T-helper 1 cell (primary cell): Measurements from ENCODE around the gene RAB3GAP2.
A peak's percentile ranks its signal among the peaks of the same experiment; 100 is the strongest.
"Not testable (repeated sequence)": the region's sequence is repeated elsewhere in the genome, so short reads cannot be mapped to it uniquely, and the experiment has no call there.

ENCODE experiments used
- DNase-seq, 5 donors: peaks; one replicate each; pipeline ENCODE4 v3.0.0-alpha.2; 2012 to 2020

Gene RAB3GAP2

GRCh38 chr1:220198186-220199005, 73.9 kb downstream of the RAB3GAP2 start:
- DNase-seq: no peak

- no peak for DNase-seq
Observed at GRCh38 chr1:220195701-220196100, 76.6 kb downstream of the RAB3GAP2 start.

GRCh38 chr1:220189750-220190347, 82.4 kb downstream of the RAB3GAP2 start:
- DNase-seq: peak in 1 of 5 donors; percentile 13

GRCh38 chr1:220188538-220188937, 83.7 kb downstream of the RAB3GAP2 start:
- no peak for DNase-seq

- DNase-seq: no peak
Observed at GRCh38 chr1:220186752-220187151, 85.5 kb downstream of the RAB3GAP2 start.

GRCh38 chr1:220184506-220184905, 87.7 kb downstream of the RAB3GAP2 start:
- DNase-seq: no peak

GRCh38 chr1:220182656-220183055, 89.6 kb downstream of the RAB3GAP2 start:
- no peak for DNase-seq

GRCh38 chr1:220182111-220182510, 90.1 kb downstream of the RAB3GAP2 start:
- no peak for DNase-seq

- no peak for DNase-seq
Observed at GRCh38 chr1:220176540-220176939, 95.7 kb downstream of the RAB3GAP2 start.

GRCh38 chr1:220170836-220171526, 101.3 kb downstream of the RAB3GAP2 start:
- no peak for DNase-seq

- DNase-seq: not testable (repeated sequence)
Observed at GRCh38 chr1:220169887-220170286, 102.4 kb downstream of the RAB3GAP2 start.

GRCh38 chr1:220166853-220167252, 105.4 kb downstream of the RAB3GAP2 start:
- DNase-seq: no peak

GRCh38 chr1:220164517-220164916, 107.7 kb downstream of the RAB3GAP2 start:
- no peak for DNase-seq

GRCh38 chr1:220164116-220164515, 108.1 kb downstream of the RAB3GAP2 start:
- no peak for DNase-seq

GRCh38 chr1:220160027-220160426, 112.2 kb downstream of the RAB3GAP2 start:
- no peak for DNase-seq

- DNase-seq: no peak
Observed at GRCh38 chr1:220159041-220159440, 113.2 kb downstream of the RAB3GAP2 start.

GRCh38 chr1:220158530-220158929, 113.7 kb downstream of the RAB3GAP2 start:
- not testable (repeated sequence) for DNase-seq

GRCh38 chr1:220157738-220158137, 114.5 kb downstream of the RAB3GAP2 start:
- DNase-seq: no peak

GRCh38 chr1:220156620-220157146, 115.6 kb downstream of the RAB3GAP2 start:
- no peak for DNase-seq

GRCh38 chr1:220153147-220153546, 119.1 kb downstream of the RAB3GAP2 start:
- no peak for DNase-seq

GRCh38 chr1:220151454-220151853, 120.8 kb downstream of the RAB3GAP2 start:
- DNase-seq: no peak

GRCh38 chr1:220149742-220150141, 122.5 kb downstream of the RAB3GAP2 start:
- DNase-seq: no peak

- no peak for DNase-seq
Observed at GRCh38 chr1:220144051-220144450, 128.2 kb downstream of the RAB3GAP2 start.
